ENCODE measurements around the gene IGDCC3. TPM values are rescaled to one million over a fixed set of nuclear protein-coding genes. Genes with fewer than 3 reads are reported as not detected.

The IGDCC3 gene
- total RNA-seq, 1 donor from 2014 or later, result 0.69 TPM

DNA sequence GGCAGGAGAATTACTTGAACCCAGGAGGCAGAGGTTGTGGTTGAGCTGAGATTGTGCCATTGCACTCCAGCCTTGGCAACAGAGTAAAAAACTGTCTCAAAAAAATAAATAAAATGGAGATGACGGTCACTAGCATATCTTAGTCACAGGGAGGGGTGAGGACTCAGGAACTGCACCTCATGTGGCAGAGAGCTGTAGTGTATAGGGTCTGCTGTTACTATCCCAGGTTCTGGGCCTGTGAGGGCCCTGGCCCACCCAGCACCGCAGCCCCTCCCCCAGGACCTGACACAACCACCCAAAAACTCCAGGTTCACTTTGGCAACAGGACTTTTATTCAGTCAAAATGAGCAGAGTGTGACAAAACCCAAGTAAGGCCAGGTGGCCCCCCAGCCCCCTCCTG lies 51.0 kb downstream of the IGDCC3 start:
- DNase-seq, result no peak

DNA sequence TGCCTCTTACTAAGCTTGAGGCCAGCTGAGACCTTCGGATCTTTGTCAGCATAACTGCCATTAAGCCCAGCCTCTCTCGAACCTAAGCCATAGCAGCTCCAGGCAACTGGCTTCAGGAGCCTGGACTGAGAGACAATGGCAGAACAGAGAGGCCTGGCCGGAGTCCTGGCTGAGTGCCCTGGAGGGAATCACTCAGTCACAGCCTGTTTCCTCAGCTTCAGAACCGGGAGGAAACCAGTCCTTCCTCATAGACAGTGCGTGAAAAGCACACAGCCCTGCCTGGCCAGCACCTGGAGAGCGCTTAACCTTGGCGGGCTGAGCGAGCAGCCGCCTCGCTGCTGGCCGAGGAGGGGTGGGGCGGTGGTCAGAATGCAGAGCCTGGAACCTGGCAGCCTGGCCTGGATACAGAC lies 51.7 kb downstream of the IGDCC3 start:
- no peak for DNase-seq

DNA sequence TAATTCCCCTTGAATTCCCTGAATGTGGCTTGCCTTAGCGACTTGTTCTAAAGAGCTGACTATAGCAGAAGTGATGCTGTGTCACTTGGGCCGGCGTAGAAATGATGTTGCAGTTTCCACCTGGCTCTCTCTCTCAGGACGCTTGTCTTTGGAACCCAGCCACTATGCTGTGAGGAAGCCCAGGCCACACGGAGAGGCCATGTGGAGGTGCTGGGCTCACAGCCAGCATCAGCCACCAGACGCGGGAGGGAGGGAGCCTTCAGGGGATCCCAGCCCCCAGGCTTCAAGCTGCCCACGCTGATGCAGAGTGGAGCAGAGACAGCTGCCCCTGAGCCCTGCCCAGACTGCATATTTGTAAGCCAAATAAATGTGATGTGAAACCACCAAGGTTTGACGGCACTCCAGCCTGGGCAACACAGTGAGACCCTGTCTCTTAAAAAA lies 54.7 kb downstream of the IGDCC3 start:
- DNase-seq, result peak; percentile 53

DNA sequence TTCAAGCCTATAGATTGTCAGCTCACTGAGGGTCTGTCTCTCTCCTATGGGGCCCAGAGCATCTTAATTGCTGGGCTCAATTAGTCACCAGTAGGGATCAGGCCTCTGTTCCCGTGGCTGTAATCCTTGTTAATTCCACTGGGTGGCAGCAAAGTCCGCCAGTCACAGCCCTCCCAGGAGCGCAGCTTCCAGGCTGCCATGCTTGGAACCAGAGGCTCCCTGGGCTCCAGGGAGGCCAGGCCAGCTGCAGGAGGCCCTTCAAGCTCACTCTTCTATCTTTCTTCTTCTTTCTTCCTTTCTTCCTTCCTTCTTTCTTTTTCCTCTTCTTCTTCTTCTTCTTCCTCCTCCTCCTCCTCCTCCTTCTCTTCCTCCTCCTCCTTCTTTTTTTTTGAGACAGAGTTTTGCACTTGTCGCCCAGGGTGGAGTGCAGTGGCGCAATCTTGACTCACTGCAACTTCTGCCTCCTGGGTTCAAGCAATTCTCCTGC lies 58.9 kb downstream of the IGDCC3 start:
- peak; percentile 84 for DNase-seq

DNA sequence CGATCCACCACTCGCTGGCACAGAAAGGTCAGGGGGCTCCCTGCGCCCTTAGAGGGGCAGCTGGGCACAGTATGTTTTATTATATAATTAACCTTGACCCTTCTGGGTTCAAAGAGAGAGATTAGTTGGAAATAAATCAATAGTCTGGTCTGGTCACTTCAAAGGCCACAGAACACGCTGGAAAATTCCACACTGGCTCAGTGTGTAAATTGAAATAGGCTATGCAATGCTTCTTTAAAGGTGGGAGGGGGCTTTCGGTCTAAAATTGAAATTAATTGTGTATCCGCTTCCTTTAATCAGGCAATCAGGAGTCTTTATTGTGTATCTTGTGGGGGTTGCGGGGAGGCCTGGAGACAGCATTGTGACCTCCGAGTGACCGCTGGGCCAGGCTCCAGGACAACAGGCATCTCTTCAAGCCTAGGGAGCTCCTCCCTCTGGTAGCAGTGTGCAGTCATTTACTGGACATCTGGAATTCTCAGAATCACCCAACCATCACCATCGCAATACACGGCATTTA lies 65.3 kb downstream of the IGDCC3 start:
- no peak for DNase-seq

DNA sequence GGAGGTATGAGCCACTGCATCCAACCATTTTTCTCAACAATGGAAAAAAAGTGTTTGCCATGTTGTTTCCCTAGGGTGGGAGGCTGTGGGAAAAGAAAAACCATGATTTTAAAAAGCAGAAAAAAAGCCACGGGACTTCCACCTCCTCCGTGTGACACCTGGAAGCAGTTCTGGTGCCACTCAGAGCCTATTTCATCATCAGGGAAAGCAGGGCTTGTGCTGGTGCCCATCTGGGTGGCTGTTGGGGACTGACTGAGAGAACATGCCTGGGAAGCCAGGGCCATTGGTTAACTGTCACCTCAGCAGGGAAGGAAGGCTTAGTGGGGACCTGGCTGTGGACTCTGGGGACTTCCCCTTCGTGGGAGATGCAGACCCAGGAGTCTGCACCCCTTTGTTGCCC lies 66.0 kb downstream of the IGDCC3 start:
- DNase-seq, result no peak

DNA sequence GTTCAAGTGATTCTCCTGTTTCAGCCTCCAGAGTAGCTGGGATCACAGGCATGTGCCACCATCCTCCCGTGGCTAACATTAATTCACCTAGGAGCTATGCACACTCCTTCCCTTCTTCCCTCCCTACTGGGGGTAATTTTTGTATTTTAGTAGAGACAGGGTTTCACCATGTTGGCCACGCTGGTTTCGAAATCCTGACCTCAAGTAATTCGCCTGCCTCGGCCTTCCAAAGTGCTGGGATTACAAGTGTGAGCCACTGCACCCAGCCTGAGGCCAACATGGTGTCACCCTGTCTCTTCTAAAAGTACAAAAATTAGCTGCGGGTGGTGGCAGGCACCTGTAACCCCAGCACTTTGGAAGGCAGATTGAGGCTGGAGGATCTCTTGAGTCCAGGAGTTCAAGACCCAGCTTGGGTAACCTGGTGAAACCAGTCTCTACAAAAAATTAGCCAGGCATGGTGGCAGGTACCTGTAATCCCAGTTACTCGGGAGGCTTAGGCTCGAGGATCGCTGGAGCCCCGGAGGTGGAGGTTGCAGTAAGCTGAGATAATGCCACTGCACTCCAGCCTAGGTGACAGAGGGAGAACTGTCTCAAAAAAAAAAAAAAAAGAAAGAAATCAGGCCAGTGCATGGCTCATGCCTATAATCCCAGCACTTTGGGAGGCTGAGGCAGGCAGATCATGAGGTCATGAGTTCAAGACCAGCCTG lies 67.2 kb downstream of the IGDCC3 start:
- DNase-seq, result no peak

DNA sequence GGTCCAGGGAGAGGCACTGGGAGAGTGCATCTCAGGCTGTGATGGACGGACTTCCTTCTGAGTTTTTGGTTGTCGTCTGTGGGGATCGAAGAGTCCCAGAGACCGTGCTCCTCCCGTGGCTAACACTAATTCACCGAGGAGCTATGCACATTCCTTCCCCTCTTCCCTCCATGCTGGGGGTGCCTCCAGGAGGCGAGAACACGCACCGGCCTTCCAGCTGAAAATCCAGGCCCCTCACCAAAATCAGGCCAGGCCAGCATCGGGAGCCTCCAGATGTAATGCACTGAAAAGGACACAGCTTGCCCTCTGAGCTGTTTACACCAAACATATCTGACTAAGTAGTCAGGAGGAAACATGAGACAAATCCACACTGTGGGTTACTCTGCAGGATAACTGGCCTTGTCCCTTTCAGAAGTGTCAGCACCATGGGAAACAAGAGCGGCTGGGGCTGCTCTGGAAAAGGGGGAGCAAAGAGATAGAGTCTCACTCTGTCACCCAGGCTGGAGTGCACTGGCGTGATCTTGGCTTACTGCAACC lies 67.9 kb downstream of the IGDCC3 start:
- no peak for DNase-seq

DNA sequence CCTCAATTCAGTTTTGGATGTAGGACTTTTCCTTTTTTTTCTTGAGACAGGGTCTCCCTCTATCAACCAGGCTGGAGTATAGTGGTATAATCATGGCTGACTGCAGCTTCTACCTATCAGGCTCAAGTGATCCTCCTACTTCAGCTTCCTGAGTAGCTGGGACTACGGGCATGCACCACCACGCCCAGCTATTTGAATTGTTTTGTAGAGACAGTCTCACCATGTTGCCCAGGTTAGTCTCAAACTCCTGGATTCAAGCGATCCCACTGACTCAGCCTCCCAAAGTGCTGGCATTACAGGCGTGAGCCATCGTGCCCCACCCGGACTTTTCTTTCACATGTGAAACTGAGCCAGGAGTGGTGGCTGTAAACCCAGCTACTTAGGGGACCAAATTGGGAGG lies 69.8 kb downstream of the IGDCC3 start:
- DNase-seq, result no peak

DNA sequence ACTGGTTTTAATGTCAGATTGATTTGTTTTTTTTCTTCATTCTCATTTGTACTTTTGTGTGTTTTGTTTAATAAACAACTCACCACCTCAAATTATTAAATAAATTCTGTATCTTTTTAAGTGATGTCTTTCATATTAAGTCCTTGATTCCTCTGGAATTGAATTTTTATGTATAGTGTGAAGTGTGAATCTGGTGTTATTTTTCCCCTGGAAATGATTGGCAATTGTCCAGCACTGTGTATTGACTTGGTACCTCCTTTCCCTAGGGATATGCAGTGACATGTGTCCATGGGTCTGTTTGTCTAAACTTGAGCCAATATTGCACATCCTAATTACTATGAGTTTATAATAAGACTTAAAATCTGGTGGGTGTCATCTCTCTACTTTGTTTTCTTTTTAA lies 71.3 kb downstream of the IGDCC3 start:
- no peak for DNase-seq

DNA sequence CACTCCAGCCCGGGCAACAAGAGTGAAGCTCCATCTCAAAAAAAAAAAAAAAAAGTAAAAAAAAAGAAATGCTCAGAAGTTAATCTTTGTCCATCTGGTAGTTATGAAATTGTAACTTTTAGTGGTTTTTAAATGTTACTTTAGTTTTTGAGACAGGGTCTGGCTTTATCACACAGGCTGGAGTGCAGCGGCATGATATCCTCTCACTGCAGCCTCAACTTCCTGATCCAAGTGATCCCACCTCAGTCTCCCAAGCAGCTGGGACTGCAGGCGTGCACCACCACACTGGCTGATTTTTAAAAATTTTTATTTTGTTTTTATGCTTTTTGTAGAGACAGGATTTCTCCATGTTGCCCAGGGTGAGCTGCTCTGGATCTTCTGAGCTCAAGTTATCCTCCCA lies 72.0 kb downstream of the IGDCC3 start:
- DNase-seq, result no peak

DNA sequence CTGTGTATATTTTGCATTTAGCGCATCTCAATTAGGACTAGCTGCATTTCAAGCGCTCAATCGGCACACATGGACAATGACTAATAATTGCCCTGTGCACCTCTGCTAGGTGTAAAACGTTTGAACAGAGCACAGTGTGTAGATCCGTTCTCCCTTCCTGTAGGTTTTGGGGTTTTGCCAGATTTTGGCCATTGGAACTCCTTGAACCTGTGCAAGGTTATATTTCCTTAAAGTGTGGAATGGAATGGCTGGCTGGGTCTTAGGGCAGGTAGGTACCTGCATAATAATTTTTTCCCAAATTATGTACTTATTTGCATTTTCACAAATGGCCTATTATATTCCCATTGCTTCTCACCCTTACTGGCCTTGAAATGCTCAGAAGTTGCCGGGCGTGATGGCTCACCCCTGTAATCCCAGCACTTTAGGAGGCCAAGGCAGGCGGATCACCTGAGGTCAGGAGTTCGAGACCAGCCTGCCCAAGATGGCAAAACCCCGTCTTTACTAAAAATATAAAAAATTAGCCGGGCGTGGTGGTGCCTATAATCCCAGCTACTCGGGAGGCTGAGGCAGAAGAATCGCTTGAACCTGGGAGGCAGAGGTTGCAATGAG lies 72.5 kb downstream of the IGDCC3 start:
- DNase-seq, result peak; percentile 70

DNA sequence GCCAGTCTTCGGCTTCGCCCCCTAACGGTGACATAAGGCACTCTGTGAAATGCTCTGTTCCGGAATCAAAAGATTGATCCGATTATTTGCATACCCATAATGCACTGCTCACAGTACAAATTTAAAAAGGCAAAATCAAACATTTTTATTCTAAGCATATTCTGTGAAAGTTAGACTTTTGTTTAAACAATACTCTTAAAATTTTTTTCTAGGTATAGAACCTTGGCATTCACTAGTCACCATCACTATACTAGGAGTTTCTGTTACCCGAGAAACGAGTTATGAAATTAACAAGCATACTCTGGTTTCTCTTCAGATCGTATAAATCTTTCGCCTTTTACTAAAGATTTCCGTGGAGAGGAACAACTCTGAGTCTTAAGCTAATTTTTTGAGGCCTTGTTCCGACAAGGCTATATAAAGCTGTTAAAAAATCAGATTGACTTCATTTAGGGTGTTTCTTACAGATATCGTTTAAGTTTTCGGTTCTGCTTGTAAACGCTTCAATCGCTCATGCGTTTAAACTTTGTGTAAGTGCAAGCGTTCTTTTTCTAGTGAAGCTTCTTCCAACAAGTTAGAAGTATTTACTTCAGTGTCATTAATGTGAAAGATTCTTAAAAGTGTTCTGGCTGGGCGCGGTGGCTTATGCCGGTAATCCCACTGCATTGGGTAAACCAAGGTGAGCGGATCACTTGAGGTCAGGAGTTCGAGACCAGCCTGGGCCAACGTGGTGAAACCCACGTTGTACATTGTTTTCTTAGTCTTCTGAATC lies 73.2 kb downstream of the IGDCC3 start, which contains the start of gene RNU5B-1:
Gene RNU5B-1, plus strand, starts transcription at position 297 of the 769 bp plus-strand sequence.
- DNase-seq, result peak; percentile 99

DNA sequence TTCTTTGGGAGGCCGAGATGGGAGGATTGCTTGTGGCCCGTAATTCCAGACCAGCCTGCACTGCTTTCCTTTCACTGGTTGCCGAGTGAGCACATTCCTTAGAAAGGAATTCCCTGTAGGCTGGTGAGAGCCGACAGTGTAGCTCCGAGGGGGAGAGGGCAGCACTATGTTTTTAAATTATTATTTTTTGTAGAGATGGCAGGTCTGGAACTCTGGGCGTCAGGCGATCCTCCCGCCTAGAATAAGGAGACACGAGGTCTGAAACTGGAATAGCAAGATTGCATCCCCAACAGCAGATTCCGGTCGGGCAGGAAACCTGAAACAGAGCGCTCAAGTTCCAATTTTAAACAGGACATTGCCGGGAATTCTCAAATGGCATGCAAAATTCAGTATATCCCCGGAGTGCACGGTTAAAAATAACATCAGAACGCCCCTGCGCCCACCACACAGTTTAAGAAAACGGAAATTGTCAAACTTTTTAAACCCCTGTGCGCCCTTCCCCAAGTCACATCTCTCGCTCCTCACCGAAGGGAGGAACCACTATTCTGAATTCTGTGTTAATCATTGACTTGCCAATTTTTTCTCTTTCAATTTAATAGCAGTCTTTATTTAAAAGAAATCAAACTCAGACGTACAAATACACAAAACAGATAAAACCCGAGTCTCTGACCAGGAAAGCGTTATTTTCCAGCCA lies 74.0 kb downstream of the IGDCC3 start:
- peak; percentile 76 for DNase-seq

DNA sequence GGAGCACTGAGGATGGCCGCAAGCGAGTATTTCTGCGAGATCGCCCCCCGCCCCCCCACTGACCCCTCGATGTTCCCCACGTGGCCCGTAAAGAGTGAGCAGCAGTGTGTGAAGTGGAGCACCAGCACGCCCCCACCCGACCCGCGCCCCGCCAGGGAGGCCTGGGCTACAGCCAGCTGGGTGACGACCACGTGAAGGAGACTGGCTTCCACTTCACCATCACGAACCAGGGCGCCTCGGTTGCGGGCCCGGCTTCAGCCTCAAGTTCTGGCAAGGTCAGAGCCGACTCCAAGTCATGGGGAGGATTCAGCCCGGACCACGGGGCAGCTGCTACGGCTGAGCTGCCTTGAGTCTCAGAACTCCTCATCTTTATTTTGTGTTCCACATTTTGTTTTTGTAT lies 75.7 kb downstream of the IGDCC3 start:
- DNase-seq, result no peak

DNA sequence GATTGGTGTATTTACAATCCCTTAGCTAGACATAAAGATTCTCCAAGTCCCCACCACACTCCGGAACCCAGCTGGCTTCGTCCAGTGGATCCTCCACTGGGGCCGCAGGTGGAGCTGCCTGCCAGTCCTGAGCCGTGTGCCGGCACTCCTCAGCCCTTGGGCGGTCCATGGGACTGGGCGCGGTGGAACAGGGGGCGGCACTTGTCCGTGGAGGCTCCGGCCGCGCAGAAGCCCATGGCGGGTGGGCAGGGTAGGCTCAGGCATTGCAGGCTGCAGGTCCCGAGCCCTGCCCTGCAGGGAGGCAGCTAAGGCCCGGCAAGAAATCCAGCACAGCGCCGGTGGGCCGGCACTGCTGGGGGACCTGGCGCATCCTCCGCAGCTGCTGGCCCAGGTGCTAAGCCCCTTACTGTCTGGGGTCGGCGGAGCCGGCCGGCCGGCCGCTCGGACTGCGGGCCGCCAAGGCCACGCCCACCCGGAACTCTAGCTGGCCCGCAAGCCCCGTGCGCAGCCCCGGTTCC lies 76.8 kb downstream of the IGDCC3 start:
- no peak for DNase-seq

DNA sequence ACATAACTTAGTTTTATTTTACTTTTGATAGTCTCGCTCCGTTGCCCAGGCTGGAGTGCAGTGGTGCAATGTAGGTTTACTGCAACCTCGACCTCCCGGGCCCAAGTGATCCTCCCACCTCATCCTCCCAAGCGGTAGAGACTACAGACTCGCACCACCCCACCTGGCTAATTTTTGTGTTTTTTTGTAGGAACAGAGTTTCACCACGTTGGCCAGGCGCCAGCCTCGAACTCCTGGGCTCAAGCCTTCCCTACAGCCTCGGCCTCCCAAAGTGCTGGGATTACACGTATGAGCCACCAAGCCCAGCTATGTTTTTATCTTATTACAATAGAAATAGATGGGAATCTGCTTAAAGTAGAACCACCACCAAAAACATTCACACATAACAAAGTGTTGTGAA lies 79.1 kb downstream of the IGDCC3 start:
- DNase-seq, result no peak

DNA sequence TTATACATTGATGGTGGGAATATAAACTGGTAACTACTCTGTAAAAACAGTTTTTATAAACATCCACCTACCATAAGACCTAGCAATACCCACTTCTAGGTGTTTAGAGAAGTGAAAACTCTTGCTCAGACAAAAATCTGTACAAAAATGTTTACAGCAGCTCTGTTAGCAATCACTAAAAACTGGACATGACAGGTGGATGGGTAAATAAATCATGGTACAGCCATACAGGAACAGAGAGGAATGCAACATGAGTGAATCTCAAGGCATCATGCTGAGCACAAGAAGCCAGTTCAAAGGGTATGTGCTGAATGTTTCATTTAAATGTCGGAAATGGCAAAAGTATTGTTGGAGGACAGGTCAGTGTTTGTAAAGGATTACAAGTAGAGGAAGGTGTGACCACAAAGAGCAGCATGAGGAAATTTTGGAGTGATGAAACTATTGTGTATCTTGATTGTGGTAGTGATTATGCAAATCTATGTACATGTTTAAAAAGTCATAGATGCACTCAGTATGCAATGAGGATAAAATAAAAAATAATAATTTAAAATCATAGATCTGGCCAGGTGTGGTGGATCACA lies 84.8 kb downstream of the IGDCC3 start:
- no peak for DNase-seq

DNA sequence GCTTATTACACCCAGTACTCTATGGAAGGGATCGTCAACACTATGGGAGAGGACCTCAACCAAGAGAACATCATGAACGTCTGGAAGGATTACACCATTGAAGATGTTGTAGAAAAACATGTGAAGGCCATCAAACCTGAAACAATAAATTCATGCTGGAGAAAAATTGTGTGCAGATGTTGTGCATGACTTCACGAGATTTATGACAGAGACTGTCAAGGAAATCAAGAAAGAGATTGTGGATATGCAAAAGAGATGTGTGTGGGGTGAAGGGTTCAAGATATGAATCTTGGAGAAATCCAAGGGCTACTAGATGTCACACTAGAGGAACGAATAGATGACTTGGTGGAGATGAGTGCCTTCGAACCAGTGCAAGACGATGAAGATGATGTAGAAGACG lies 87.6 kb downstream of the IGDCC3 start:
- no peak for DNase-seq

DNA sequence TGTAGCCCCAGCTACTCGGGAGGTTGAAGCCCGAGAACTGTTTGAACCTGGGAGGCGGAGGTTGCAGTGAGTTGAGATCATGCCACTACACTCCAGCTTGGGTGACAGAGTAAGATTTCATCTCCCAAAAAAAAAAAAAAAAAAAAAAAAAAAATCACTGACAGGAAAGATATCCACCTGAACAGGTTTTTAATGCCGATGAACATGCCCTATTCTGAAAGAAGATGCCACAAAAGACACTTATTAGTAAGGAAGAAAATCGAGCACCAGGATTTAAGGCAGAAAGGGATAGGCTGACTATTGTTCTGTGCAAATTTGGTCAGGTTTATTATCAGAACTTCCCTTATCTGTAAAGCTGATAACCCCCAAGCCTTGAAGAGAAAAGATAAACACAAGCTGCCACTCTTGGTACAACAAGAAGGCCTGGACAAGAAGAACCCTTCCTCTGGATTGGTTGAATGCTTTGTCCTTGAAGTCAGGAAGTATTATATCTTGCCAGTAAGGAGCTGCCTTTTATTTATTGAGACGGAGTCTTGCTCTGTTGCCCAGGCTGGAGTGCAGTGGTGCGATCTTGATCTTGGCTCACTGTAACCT lies 88.4 kb downstream of the IGDCC3 start:
- DNase-seq, result no peak

DNA sequence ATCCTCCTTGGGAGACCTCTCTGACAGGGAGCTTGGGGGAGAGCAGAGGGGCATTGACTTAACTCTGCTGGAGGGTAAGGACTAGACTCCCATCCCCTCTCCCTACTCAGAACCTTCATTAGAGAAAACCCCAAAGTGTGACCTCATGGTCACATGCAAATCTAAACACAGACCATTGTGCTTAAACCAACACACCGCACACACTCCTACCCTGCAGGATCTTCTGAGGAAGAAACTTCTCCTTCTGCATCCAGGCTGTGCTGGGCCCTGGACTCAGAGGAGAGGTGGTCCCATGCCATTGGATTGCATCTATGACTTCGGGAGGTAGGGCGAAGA lies 90.3 kb downstream of the IGDCC3 start:
- no peak for DNase-seq
